K562 (cell line): Measurements from ENCODE around the gene VIPR1. TPM values are rescaled to one million over a fixed set of nuclear protein-coding genes. Genes with fewer than 3 reads are reported as not detected.

Experiments
- BCOR ChIP-seq: fragments of 450-650 bp; IDR thresholded peaks from 2 replicates; pipeline ENCODE4 v1.6.1; 2016
- CBX8 ChIP-seq: fragments of 200-600 bp; sonication (generic); IDR thresholded peaks from 2 replicates; pipeline ENCODE4 v1.6.1; 2012; ENCODE audit warnings: borderline replicate concordance, mixed run types, low read depth, mild to moderate bottlenecking, moderate library complexity, mixed read lengths, low read length, control low read depth, inconsistent platforms; ENCODE audit not compliant: poor library complexity, severe bottlenecking; ENCODE audit errors: extremely low read depth
- EP300 ChIP-seq: IDR thresholded peaks from 2 replicates; pipeline ENCODE4 v1.6.1; 2012; ENCODE audit warnings: low read length, improper control_type of control experiment
- MCM5 ChIP-seq: fragments of 450-650 bp; IDR thresholded peaks from 2 replicates; pipeline ENCODE4 v1.6.1; 2016; ENCODE audit warnings: low read depth
- NFIC ChIP-seq: fragments of 450-650 bp; IDR thresholded peaks from 2 replicates; pipeline ENCODE4 v1.6.1; 2017; ENCODE audit warnings: mild to moderate bottlenecking, inconsistent platforms
- TCF7L2 ChIP-seq: fragments of 150-350 bp; IDR thresholded peaks from 2 replicates; pipeline ENCODE4 v1.6.1; 2016; ENCODE audit warnings: low read depth, mild to moderate bottlenecking, low read length, moderate library complexity
- XRCC3 ChIP-seq: fragments of 450-650 bp; IDR thresholded peaks from 2 replicates; pipeline ENCODE4 v1.6.1; 2017; ENCODE audit warnings: mild to moderate bottlenecking, moderate library complexity
- YY1 ChIP-seq, 3 experiments: IDR thresholded peaks; 2 replicates each; pipeline ENCODE4 v1.6.1; 2011; ENCODE audit warnings: low read length in 2 of 3, mild to moderate bottlenecking in 2 of 3, moderate library complexity in 2 of 3, borderline replicate concordance in 1 of 3, control low read depth in 1 of 3, low read depth in 1 of 3; ENCODE audit not compliant: insufficient read depth in 3 of 3, insufficient replicate concordance in 2 of 3, control insufficient read depth in 1 of 3, insufficient read length in 1 of 3; ENCODE audit errors: extremely low read depth in 1 of 3
- ZC3H4 ChIP-seq: sonication (generic); formaldehyde crosslinking; IDR thresholded peaks from 2 replicates; pipeline ENCODE4 v1.9.0; 2021; ENCODE audit warnings: missing genetic modification reagents, borderline replicate concordance
- ZFP1 ChIP-seq: fragments of 450-650 bp; formaldehyde crosslinking; IDR thresholded peaks from 2 replicates; pipeline ENCODE4 v1.4.0; 2020; ENCODE audit warnings: mild to moderate bottlenecking, mixed read lengths
- ZNF583 ChIP-seq: fragments of 250-450 bp; sonication (Bioruptor Pico); IDR thresholded peaks from 2 replicates; pipeline ENCODE4 v1.4.0; 2020
- polyA plus RNA-seq, 8 experiments: library from polyadenylated mRNA; depleted of rRNA in 4 of 8; stranded (reverse) in 5 of 8; unstranded in 3 of 8; fragments of >200 nt; fragmentation: Nextera tagmentation in 2 of 8; fragmentation: Illumina TruSeq in 1 of 8; extraction: Ambion mirVana in 2 of 8; extraction: Trizol in 1 of 8; gene quantifications; 2 replicates each; pipeline versions ENCODE4 v1.2.1 to v1.2.3, GENCODE V29; 2011 to 2014; ENCODE audit warnings: inconsistent platforms in 1 of 8, missing spikeins in 1 of 8
- total RNA-seq, 7 experiments: library from RNA; depleted of rRNA in 6 of 7; stranded (reverse); fragments of >200 nt in 6 of 7; fragmentation: Illumina TruSeq in 2 of 7; extraction: Trizol in 2 of 7; gene quantifications; 2 replicates each; pipeline versions ENCODE4 v1.2.1 to v1.2.3, GENCODE V29; 2011 to 2021; ENCODE audit warnings: low replicate concordance in 1 of 7
- TF ChIP-seq, protein P1 (sequence below): fragments of 200-600 bp; sonication (generic); IDR thresholded peaks from one replicate; pipeline ENCODE4 v1.6.1; 2012; ENCODE audit warnings: mild to moderate bottlenecking, low read depth, low read length, inconsistent platforms
- TF ChIP-seq, protein P2 (sequence below): fragments of 450-650 bp; IDR thresholded peaks from 2 replicates; pipeline ENCODE4 v1.6.1; 2018; ENCODE audit not compliant: partially characterized antibody

Gene VIPR1
- total and polyA plus RNA-seq, 9 of the 15 experiments (the other 6 are each of a cell fraction or from before 2014, with no cell fraction given): 0.04 to 0.38 (median 0.12) TPM; not detected in 3

DNA sequence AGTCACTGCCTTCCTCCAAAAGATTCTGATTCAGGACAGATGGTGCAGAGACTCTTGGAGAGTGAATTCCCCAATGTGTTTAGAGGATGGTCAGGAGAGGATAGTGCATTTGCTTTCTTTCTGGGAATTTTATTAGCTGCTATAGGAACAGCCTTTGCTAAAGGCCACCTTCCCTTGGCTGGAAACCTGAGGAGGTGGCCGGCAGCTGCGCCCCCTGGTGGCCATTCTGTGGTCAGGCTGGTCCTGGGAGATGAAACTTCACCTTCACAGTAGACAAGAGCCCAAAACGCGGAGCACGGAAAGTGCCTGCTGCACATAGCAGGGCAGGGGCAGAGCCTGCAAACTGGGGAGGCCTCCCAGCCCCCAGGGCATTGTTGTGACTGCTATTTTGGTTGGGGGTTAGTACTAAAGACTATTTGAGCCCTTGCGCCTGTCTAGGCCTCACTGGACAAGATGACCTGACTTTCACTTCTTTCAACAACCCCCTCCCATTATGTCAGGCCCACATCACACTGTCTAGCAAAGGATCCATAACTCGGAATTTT is 45.0 kb downstream of the VIPR1 start (continued):
- TF ChIP-seq, protein P1, sequence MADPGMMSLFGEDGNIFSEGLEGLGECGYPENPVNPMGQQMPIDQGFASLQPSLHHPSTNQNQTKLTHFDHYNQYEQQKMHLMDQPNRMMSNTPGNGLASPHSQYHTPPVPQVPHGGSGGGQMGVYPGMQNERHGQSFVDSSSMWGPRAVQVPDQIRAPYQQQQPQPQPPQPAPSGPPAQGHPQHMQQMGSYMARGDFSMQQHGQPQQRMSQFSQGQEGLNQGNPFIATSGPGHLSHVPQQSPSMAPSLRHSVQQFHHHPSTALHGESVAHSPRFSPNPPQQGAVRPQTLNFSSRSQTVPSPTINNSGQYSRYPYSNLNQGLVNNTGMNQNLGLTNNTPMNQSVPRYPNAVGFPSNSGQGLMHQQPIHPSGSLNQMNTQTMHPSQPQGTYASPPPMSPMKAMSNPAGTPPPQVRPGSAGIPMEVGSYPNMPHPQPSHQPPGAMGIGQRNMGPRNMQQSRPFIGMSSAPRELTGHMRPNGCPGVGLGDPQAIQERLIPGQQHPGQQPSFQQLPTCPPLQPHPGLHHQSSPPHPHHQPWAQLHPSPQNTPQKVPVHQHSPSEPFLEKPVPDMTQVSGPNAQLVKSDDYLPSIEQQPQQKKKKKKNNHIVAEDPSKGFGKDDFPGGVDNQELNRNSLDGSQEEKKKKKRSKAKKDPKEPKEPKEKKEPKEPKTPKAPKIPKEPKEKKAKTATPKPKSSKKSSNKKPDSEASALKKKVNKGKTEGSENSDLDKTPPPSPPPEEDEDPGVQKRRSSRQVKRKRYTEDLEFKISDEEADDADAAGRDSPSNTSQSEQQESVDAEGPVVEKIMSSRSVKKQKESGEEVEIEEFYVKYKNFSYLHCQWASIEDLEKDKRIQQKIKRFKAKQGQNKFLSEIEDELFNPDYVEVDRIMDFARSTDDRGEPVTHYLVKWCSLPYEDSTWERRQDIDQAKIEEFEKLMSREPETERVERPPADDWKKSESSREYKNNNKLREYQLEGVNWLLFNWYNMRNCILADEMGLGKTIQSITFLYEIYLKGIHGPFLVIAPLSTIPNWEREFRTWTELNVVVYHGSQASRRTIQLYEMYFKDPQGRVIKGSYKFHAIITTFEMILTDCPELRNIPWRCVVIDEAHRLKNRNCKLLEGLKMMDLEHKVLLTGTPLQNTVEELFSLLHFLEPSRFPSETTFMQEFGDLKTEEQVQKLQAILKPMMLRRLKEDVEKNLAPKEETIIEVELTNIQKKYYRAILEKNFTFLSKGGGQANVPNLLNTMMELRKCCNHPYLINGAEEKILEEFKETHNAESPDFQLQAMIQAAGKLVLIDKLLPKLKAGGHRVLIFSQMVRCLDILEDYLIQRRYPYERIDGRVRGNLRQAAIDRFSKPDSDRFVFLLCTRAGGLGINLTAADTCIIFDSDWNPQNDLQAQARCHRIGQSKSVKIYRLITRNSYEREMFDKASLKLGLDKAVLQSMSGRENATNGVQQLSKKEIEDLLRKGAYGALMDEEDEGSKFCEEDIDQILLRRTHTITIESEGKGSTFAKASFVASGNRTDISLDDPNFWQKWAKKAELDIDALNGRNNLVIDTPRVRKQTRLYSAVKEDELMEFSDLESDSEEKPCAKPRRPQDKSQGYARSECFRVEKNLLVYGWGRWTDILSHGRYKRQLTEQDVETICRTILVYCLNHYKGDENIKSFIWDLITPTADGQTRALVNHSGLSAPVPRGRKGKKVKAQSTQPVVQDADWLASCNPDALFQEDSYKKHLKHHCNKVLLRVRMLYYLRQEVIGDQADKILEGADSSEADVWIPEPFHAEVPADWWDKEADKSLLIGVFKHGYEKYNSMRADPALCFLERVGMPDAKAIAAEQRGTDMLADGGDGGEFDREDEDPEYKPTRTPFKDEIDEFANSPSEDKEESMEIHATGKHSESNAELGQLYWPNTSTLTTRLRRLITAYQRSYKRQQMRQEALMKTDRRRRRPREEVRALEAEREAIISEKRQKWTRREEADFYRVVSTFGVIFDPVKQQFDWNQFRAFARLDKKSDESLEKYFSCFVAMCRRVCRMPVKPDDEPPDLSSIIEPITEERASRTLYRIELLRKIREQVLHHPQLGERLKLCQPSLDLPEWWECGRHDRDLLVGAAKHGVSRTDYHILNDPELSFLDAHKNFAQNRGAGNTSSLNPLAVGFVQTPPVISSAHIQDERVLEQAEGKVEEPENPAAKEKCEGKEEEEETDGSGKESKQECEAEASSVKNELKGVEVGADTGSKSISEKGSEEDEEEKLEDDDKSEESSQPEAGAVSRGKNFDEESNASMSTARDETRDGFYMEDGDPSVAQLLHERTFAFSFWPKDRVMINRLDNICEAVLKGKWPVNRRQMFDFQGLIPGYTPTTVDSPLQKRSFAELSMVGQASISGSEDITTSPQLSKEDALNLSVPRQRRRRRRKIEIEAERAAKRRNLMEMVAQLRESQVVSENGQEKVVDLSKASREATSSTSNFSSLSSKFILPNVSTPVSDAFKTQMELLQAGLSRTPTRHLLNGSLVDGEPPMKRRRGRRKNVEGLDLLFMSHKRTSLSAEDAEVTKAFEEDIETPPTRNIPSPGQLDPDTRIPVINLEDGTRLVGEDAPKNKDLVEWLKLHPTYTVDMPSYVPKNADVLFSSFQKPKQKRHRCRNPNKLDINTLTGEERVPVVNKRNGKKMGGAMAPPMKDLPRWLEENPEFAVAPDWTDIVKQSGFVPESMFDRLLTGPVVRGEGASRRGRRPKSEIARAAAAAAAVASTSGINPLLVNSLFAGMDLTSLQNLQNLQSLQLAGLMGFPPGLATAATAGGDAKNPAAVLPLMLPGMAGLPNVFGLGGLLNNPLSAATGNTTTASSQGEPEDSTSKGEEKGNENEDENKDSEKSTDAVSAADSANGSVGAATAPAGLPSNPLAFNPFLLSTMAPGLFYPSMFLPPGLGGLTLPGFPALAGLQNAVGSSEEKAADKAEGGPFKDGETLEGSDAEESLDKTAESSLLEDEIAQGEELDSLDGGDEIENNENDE: no peak
- TF ChIP-seq BCOR (no peak), EP300 (no peak), ZNF583 (CRISPR knock-in tag) (no peak), TCF7L2 (no peak), ZC3H4 (no peak), XRCC3 (no peak), NFIC (no peak), ZFP1 (no peak), YY1 (IDR thresholded peaks at IDR 0.05; ENCODE audit: borderline replicate concordance in 1 of 3, control insufficient read depth in 1 of 3, extremely low read depth in 1 of 3, insufficient read depth in 3 of 3, insufficient read length in 1 of 3, insufficient replicate concordance in 2 of 3, low read depth in 1 of 3, low read length in 2 of 3) (no peak), MCM5 (no peak), CBX8 (no peak)
- TF ChIP-seq, protein P2, sequence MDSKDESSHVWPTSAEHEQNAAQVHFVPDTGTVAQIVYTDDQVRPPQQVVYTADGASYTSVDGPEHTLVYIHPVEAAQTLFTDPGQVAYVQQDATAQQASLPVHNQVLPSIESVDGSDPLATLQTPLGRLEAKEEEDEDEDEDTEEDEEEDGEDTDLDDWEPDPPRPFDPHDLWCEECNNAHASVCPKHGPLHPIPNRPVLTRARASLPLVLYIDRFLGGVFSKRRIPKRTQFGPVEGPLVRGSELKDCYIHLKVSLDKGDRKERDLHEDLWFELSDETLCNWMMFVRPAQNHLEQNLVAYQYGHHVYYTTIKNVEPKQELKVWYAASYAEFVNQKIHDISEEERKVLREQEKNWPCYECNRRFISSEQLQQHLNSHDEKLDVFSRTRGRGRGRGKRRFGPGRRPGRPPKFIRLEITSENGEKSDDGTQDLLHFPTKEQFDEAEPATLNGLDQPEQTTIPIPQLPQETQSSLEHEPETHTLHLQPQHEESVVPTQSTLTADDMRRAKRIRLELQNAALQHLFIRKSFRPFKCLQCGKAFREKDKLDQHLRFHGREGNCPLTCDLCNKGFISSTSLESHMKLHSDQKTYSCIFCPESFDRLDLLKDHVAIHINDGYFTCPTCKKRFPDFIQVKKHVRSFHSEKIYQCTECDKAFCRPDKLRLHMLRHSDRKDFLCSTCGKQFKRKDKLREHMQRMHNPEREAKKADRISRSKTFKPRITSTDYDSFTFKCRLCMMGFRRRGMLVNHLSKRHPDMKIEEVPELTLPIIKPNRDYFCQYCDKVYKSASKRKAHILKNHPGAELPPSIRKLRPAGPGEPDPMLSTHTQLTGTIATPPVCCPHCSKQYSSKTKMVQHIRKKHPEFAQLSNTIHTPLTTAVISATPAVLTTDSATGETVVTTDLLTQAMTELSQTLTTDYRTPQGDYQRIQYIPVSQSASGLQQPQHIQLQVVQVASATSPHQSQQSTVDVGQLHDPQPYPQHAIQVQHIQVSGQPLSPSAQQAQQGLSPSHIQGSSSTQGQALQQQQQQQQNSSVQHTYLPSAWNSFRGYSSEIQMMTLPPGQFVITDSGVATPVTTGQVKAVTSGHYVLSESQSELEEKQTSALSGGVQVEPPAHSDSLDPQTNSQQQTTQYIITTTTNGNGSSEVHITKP: no peak
